ENCODE results near the gene APOL1. TPM values are rescaled to one million over a fixed set of nuclear protein-coding genes. Genes with fewer than 3 reads are reported as not detected.

Gene APOL1
- total RNA-seq, 1 experiment from 2014 or later = 16.0 TPM

- no peaks in the 10 kb centered on the region for H3K27me3 ChIP-seq (ENCODE audit: control insufficient read depth, insufficient read depth, low read length)
- DNase-seq (ENCODE audit: low read depth, low spot score) (no peak), ATAC-seq (no peak)
- H3K27ac ChIP-seq (ENCODE audit: low read length) = no peak overlapping the region
- POLR2A ChIA-PET = no interaction called here
- no peaks in the 10 kb centered on the region for H3K9me3 ChIP-seq (ENCODE audit: control insufficient read depth, insufficient read depth, low read depth, low read length)
- in situ Hi-C loops (cut with HindIII; ENCODE audit: low pct_unique_long_range_greater_than_20kb, low sequenced_read_pairs) = no loop called here
- CTCF ChIA-PET = no interaction called here
- H3K36me3 ChIP-seq (ENCODE audit: control insufficient read depth, insufficient read depth, low read length) = peaks cover 34% of the 10 kb centered on the region
- no peak overlapping the region for H3K4me3 ChIP-seq (ENCODE audit: low read depth in 2 of 2, low read length in 2 of 2)
- TF ChIP-seq TCF7L2 (IDR thresholded peaks at IDR 0.05; ENCODE audit: low read depth, low read length) = no peak
- no peak for TF ChIP-seq REST (IDR thresholded peaks at IDR 0.05; ENCODE audit: insufficient read depth in 1 of 2, low read depth in 2 of 2, low read length in 1 of 2)
- no peak for TF ChIP-seq CTCF (IDR thresholded peaks at IDR 0.05)
- no peak for TF ChIP-seq SIN3A (IDR thresholded peaks at IDR 0.05; ENCODE audit: borderline replicate concordance, insufficient read depth, low read depth, low read length)
- no peak; the same call in 1 of the 2 replicates for TF ChIP-seq POLR2AphosphoS5 (IDR thresholded peaks at IDR 0.05; ENCODE audit: low read depth, low read length)
- intact Hi-C loops (cut with micrococcal nuclease; ENCODE audit: unreplicated experiment) = no loop called here
- H3K4me1 ChIP-seq (ENCODE audit: control insufficient read depth, insufficient read depth, low read length) = no peaks in the 10 kb centered on the region
- BruUV-seq (replicated peaks) = no TSS peak
Measured at GRCh38 chr22:36294801-36295200, 41.9 kb downstream of the APOL1 start.

- in situ Hi-C loops (cut with HindIII; ENCODE audit: low pct_unique_long_range_greater_than_20kb, low sequenced_read_pairs) = no loop called here
- no TSS peak for BruUV-seq (replicated peaks)
- DNase-seq (ENCODE audit: low read depth, low spot score) = no peak
- no peak overlapping the region for H3K4me3 ChIP-seq (ENCODE audit: low read depth in 2 of 2, low read length in 2 of 2)
- peaks cover 37% of the 10 kb centered on the region for H3K36me3 ChIP-seq (ENCODE audit: control insufficient read depth, insufficient read depth, low read length)
- TF ChIP-seq TCF7L2 (IDR thresholded peaks at IDR 0.05; ENCODE audit: low read depth, low read length) (no peak), CTCF (IDR thresholded peaks at IDR 0.05) (no peak), SIN3A (IDR thresholded peaks at IDR 0.05; ENCODE audit: borderline replicate concordance, insufficient read depth, low read depth, low read length) (no peak), REST (IDR thresholded peaks at IDR 0.05; ENCODE audit: insufficient read depth in 1 of 2, low read depth in 2 of 2, low read length in 1 of 2) (no peak), POLR2AphosphoS5 (IDR thresholded peaks at IDR 0.05; ENCODE audit: low read depth, low read length) (no peak)
- no peak for ATAC-seq
- no peak overlapping the region for H3K27ac ChIP-seq (ENCODE audit: low read length)
- H3K4me1 ChIP-seq (ENCODE audit: control insufficient read depth, insufficient read depth, low read length) = no peaks in the 10 kb centered on the region
- no peaks in the 10 kb centered on the region for H3K9me3 ChIP-seq (ENCODE audit: control insufficient read depth, insufficient read depth, low read depth, low read length)
- intact Hi-C loops (cut with micrococcal nuclease; ENCODE audit: unreplicated experiment) = no loop called here
- ChIA-PET POLR2A (no interaction called here), CTCF (interaction anchor here (0.7 kb wide), 1 partner anchor 10 kb away, joined by 3 read pairs; no protein-coding TSS in a partner anchor)
- no peaks in the 10 kb centered on the region for H3K27me3 ChIP-seq (ENCODE audit: control insufficient read depth, insufficient read depth, low read length)
Measured at GRCh38 chr22:36295247-36295646, 42.3 kb downstream of the APOL1 start.

Data from Panc1 (cell line).